Loucy (cell line): Measurements from ENCODE around the gene GALNT12.

Experiments used
- H2AFZ ChIP-seq: fragments of 200-600 bp; sonication (generic); 2 replicates; pipeline ENCODE4 v1.6.0; 2016; ENCODE audit warnings: antibody characterized with exemption, mild to moderate bottlenecking, low read length, moderate library complexity
- H3F3A ChIP-seq: fragments of 200-600 bp; 2 replicates; pipeline ENCODE4 v1.6.0; 2016; ENCODE audit warnings: antibody characterized with exemption, low read depth, mild to moderate bottlenecking
- H3K27me3 ChIP-seq: fragments of 200-600 bp; sonication (generic); 2 replicates; pipeline ENCODE4 v1.6.1; 2014; ENCODE audit warnings: low read length, mild to moderate bottlenecking; ENCODE audit not compliant: insufficient read depth, poor library complexity, severe bottlenecking
- H3K36me3 ChIP-seq: fragments of 200-600 bp; sonication (generic); 2 replicates; pipeline ENCODE4 v1.6.1; 2016; ENCODE audit warnings: low read length; ENCODE audit not compliant: insufficient read depth
- H3K4me1 ChIP-seq: fragments of 200-600 bp; sonication (generic); 2 replicates; pipeline ENCODE4 v1.5.1; 2014; ENCODE audit warnings: low read length, mild to moderate bottlenecking; ENCODE audit not compliant: insufficient read depth, poor library complexity, severe bottlenecking
- H3K4me2 ChIP-seq: fragments of 200-600 bp; sonication (generic); 2 replicates; pipeline ENCODE4 v1.6.0; 2014; ENCODE audit warnings: antibody characterized with exemption, low read length, low read depth, mild to moderate bottlenecking; ENCODE audit not compliant: poor library complexity, severe bottlenecking
- H3K4me3 ChIP-seq: fragments of 200-600 bp; sonication (generic); 2 replicates; pipeline ENCODE4 v1.5.1; 2014; ENCODE audit warnings: low read length, mild to moderate bottlenecking, mixed read lengths; ENCODE audit not compliant: poor library complexity, severe bottlenecking
- H3K79me2 ChIP-seq: fragments of 200-600 bp; sonication (generic); 2 replicates; pipeline ENCODE4 v1.6.1; 2014; ENCODE audit warnings: low read length; ENCODE audit not compliant: insufficient read depth
- H3K9ac ChIP-seq: fragments of 200-600 bp; sonication (generic); 2 replicates; pipeline ENCODE4 v1.6.0; 2014; ENCODE audit warnings: mild to moderate bottlenecking, low read depth, low read length, moderate library complexity; ENCODE audit not compliant: poor library complexity, severe bottlenecking
- H3K9me2 ChIP-seq: fragments of 200-600 bp; sonication (generic); replicated peaks from 2 replicates; pipeline ENCODE4 v1.6.1; 2016; ENCODE audit warnings: low read depth, low read length, mixed read lengths
- H3K9me3 ChIP-seq: fragments of 200-600 bp; sonication (generic); 2 replicates; pipeline ENCODE4 v1.6.1; 2014; ENCODE audit warnings: mild to moderate bottlenecking, antibody characterized with exemption, low read length, low read depth; ENCODE audit not compliant: insufficient read depth
- H4K20me1 ChIP-seq: fragments of 200-600 bp; sonication (generic); 2 replicates; pipeline ENCODE4 v1.6.0; 2014; ENCODE audit warnings: antibody characterized with exemption, low read length, mild to moderate bottlenecking; ENCODE audit not compliant: insufficient read depth, poor library complexity, severe bottlenecking
- EZH2phosphoT487 ChIP-seq: fragments of 200-600 bp; IDR thresholded peaks from 2 replicates; pipeline ENCODE4 v1.6.1; 2018; ENCODE audit warnings: antibody characterized with exemption, mild to moderate bottlenecking, moderate library complexity, borderline replicate concordance
- TF ChIP-seq, protein P1 (sequence below): fragments of 200-600 bp; sonication (generic); conservative IDR thresholded peaks from 2 replicates; pipeline ENCODE4 v1.5.1; 2014; ENCODE audit warnings: mild to moderate bottlenecking, antibody characterized with exemption, low read length

Gene GALNT12

DNA sequence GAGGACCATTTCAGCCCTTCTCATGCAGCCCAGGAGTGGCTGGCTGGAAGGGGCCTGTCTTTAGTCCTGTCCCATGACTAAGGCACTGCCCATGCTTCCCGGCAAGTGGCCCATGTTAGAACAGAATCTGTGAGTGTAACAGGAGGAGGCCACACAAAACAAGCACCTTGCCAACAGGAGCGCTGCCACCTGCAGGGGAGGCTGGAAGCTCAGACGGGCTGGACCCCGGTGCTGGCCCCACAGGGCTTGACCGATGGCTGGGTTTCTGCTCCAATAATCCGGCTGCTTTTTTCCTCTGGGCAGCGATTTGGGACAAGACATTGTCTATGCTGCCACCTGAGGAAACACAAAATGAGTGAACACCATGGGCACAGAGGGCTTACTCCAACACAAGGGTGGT, 39.6 kb upstream of the GALNT12 start:
- Histone ChIP-seq H3K9me2 (no peaks in the 10 kb centered on the region), H3K79me2 (no peaks in the 10 kb centered on the region), H3K36me3 (no peaks in the 10 kb centered on the region), H4K20me1 (no peaks in the 10 kb centered on the region), H3F3A (no peaks in the 10 kb centered on the region), H3K9me3 (no peaks in the 10 kb centered on the region), H3K4me2 (no peak overlapping the region), H3K9ac (no peak overlapping the region), H3K27me3 (no peaks in the 10 kb centered on the region), H3K4me1 (no peaks in the 10 kb centered on the region), H3K4me3 (no peak overlapping the region), H2AFZ (no peak overlapping the region)
- no peak for TF ChIP-seq EZH2phosphoT487
- TF ChIP-seq, protein P1, sequence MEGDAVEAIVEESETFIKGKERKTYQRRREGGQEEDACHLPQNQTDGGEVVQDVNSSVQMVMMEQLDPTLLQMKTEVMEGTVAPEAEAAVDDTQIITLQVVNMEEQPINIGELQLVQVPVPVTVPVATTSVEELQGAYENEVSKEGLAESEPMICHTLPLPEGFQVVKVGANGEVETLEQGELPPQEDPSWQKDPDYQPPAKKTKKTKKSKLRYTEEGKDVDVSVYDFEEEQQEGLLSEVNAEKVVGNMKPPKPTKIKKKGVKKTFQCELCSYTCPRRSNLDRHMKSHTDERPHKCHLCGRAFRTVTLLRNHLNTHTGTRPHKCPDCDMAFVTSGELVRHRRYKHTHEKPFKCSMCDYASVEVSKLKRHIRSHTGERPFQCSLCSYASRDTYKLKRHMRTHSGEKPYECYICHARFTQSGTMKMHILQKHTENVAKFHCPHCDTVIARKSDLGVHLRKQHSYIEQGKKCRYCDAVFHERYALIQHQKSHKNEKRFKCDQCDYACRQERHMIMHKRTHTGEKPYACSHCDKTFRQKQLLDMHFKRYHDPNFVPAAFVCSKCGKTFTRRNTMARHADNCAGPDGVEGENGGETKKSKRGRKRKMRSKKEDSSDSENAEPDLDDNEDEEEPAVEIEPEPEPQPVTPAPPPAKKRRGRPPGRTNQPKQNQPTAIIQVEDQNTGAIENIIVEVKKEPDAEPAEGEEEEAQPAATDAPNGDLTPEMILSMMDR = peak; percentile 16; the same call in 1 of the 2 replicates

DNA sequence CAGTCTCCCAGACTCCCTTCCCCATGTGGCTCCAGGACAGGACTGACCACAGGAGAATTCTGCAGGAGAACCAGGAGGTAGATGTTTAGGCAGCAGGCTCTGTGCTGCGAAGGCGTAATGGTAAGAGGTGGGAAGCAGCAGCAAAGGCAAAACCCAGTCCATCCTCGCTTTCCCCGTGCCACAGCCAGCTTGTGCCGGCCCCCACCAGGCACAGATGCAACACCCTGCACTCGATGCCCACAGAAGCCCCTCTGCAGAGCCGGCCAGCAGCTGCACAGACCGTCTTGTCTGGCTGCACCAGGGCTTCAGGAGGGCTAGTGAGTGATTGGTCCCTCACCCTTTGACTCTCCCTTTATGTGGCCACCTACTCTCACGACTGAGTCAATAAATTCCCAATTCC, 39.1 kb upstream of the GALNT12 start:
- Histone ChIP-seq H3K36me3 (no peaks in the 10 kb centered on the region), H3K4me2 (no peak overlapping the region), H2AFZ (no peak overlapping the region), H3F3A (no peaks in the 10 kb centered on the region), H3K27me3 (no peaks in the 10 kb centered on the region), H4K20me1 (no peaks in the 10 kb centered on the region), H3K9me3 (no peaks in the 10 kb centered on the region), H3K79me2 (no peaks in the 10 kb centered on the region), H3K9ac (no peak overlapping the region), H3K4me3 (no peak overlapping the region), H3K9me2 (no peaks in the 10 kb centered on the region), H3K4me1 (no peaks in the 10 kb centered on the region)
- TF ChIP-seq, protein P1 = no peak
- TF ChIP-seq EZH2phosphoT487 = no peak

DNA sequence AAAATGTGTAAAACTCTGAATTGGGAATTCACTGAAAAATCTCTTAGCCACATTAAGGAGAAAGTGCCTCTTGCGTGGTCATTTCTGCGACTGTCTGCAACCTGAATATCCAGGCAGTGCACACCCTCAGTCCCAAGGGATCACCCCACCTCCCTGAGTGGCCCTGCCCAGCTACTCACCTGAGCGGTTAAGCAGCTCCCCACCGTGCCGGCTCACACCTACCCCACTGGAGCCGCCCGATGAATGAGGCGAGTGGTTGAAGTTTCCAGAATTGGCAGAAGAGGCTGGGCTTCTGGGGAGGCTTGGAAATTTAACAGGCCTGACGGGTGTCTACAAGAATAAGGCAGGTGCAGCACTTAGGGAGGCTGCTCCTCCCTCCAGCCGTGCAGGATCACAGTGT, 36.8 kb upstream of the GALNT12 start:
- H2AFZ ChIP-seq = no peak overlapping the region
- H3K36me3 ChIP-seq = no peaks in the 10 kb centered on the region
- H3K4me1 ChIP-seq = no peaks in the 10 kb centered on the region

More for the DNA sequence above, 36.8 kb upstream of the GALNT12 start:
- Histone ChIP-seq H4K20me1 (no peaks in the 10 kb centered on the region), H3F3A (no peaks in the 10 kb centered on the region), H3K9me3 (no peaks in the 10 kb centered on the region), H3K27me3 (no peaks in the 10 kb centered on the region), H3K4me3 (no peak overlapping the region), H3K9me2 (no peaks in the 10 kb centered on the region), H3K79me2 (no peaks in the 10 kb centered on the region), H3K4me2 (no peak overlapping the region), H3K9ac (no peak overlapping the region)
- TF ChIP-seq EZH2phosphoT487 = no peak
- TF ChIP-seq, protein P1 = no peak
